H1 (cell line): ENCODE results near the gene HDAC10. TPM values are rescaled to one million over a fixed set of nuclear protein-coding genes. Genes with fewer than 3 reads are reported as not detected.

Experiments
- CTCF ChIA-PET: fragments of 300-600 bp; sonication (Branson Sonifier 250); formaldehyde crosslinking; loops from one replicate; lab custom pipeline; 2021; ENCODE audit not compliant: partially characterized antibody; lab: Charles Lee
- POLR2A ChIA-PET: fragments of 300-600 bp; sonication (Branson Sonifier 250); formaldehyde crosslinking; loops from one replicate; lab custom pipeline; 2021; ENCODE audit warnings: inconsistent platforms; ENCODE audit not compliant: partially characterized antibody; lab: Charles Lee
- DNase-seq, 2 experiments: peaks; one replicate each; pipeline versions ENCODE4 v3.0.0 to v3.0.0-alpha.2; 2010 to 2022; ENCODE audit warnings: low spot score in 2 of 2, low read depth in 1 of 2, mixed read lengths in 1 of 2
- FAIRE-seq: peaks from 2 replicates; lab custom pipeline; 2011; peaks lifted over from hg19 to GRCh38; lab: Jason Lieb, UNC
- H2AFZ ChIP-seq: 2 replicates; pipeline ENCODE4 v1.8.1; 2012; ENCODE audit warnings: low read length, inconsistent platforms
- H2AK5ac ChIP-seq: 2 replicates; pipeline ENCODE4 v1.6.1; 2013; ENCODE audit warnings: low read depth, low read length
- H2BK120ac ChIP-seq: replicated peaks from 2 replicates; pipeline ENCODE3; 2013; ENCODE audit warnings: low read depth, low read length, inconsistent platforms
- H2BK12ac ChIP-seq: 2 replicates; pipeline ENCODE4 v1.6.1; 2013; ENCODE audit warnings: low read depth, low read length
- H2BK15ac ChIP-seq: 2 replicates; pipeline ENCODE4 v1.6.1; 2013; ENCODE audit warnings: low read length
- H2BK20ac ChIP-seq: 2 replicates; pipeline ENCODE4 v1.6.1; 2013; ENCODE audit warnings: low read length
- H2BK5ac ChIP-seq: 2 replicates; pipeline ENCODE4 v1.6.1; 2013; ENCODE audit warnings: low read depth, low read length
- H3K14ac ChIP-seq: 2 replicates; pipeline ENCODE4 v1.6.1; 2013; ENCODE audit warnings: inconsistent platforms; ENCODE audit not compliant: insufficient read length
- H3K18ac ChIP-seq: 2 replicates; pipeline ENCODE4 v1.6.1; 2013; ENCODE audit warnings: low read length; ENCODE audit errors: extremely low read depth
- H3K23ac ChIP-seq: 2 replicates; pipeline ENCODE4 v1.6.1; 2013; ENCODE audit warnings: inconsistent platforms; ENCODE audit not compliant: insufficient read length
- H3K23me2 ChIP-seq: 2 replicates; pipeline ENCODE4 v1.6.1; 2013; ENCODE audit warnings: low read depth, low read length
- H3K27ac ChIP-seq: 2 replicates; pipeline ENCODE4 v1.6.1; 2011; ENCODE audit warnings: low read depth, low read length, inconsistent platforms
- H3K27me3 ChIP-seq, 4 experiments: replicated peaks in 1 of 4; 1 replicate in 1 of 4; 2 replicates in 3 of 4; pipeline versions ENCODE4 v1.6.1 to v1.8.1; 2011 to 2013; ENCODE audit warnings: low read length in 3 of 4, mild to moderate bottlenecking in 3 of 4, inconsistent platforms in 2 of 4, mixed read lengths in 2 of 4, moderate library complexity in 1 of 4; ENCODE audit not compliant: control insufficient read depth in 3 of 4, insufficient read depth in 3 of 4; ENCODE audit errors: extremely low read depth in 1 of 4
- H3K36me3 ChIP-seq, 4 experiments: 2 replicates each; pipeline versions ENCODE4 v1.6.1 to v1.8.1; 2011 to 2013; ENCODE audit warnings: mild to moderate bottlenecking in 4 of 4, low read length in 3 of 4, moderate library complexity in 2 of 4, control low read depth in 1 of 4, inconsistent platforms in 1 of 4; ENCODE audit not compliant: insufficient read depth in 4 of 4, control insufficient read depth in 2 of 4
- H3K4ac ChIP-seq: replicated peaks from 2 replicates; pipeline ENCODE3; 2013; ENCODE audit warnings: low read length, low read depth, mixed read lengths, inconsistent platforms; ENCODE audit not compliant: insufficient read length
- H3K4me1 ChIP-seq, 4 experiments: replicated peaks in 1 of 4; 1 replicate in 1 of 4; 2 replicates in 3 of 4; pipeline versions ENCODE4 v1.6.1 to v1.8.1; 2011 to 2013; ENCODE audit warnings: low read length in 3 of 4, inconsistent platforms in 2 of 4, mixed read lengths in 1 of 4; ENCODE audit not compliant: insufficient read depth in 4 of 4, control insufficient read depth in 3 of 4
- H3K4me2 ChIP-seq, 2 experiments: 2 replicates each; pipeline versions ENCODE4 v1.6.1 to v1.8.1; 2011 to 2013; ENCODE audit warnings: low read depth in 2 of 2, low read length in 2 of 2, control low read depth in 1 of 2, inconsistent platforms in 1 of 2, mild to moderate bottlenecking in 1 of 2; ENCODE audit not compliant: insufficient read depth in 1 of 2
- H3K4me3 ChIP-seq, 4 experiments: fragments of 200-600, 300-600 bp in 1 of 4; sonication (generic), shearing (Covaris generic), sonication (Bioruptor Twin) in 1 of 4; 2 replicates each; pipeline versions ENCODE4 v1.5.1 to v1.8.1; 2011 to 2016; ENCODE audit warnings: low read length in 4 of 4, low read depth in 3 of 4, control low read depth in 2 of 4, inconsistent platforms in 2 of 4, mild to moderate bottlenecking in 2 of 4, mixed read lengths in 1 of 4, moderate library complexity in 1 of 4; ENCODE audit not compliant: insufficient read depth in 2 of 4; ENCODE audit errors: extremely low read depth in 1 of 4
- H3K56ac ChIP-seq: replicated peaks from 2 replicates; pipeline ENCODE3; 2013; ENCODE audit warnings: low read depth, mild to moderate bottlenecking, mixed read lengths, low read length, inconsistent platforms; ENCODE audit not compliant: insufficient read length
- H3K79me1 ChIP-seq: 2 replicates; pipeline ENCODE4 v1.6.1; 2013; ENCODE audit warnings: low read depth, low read length, control low read depth
- H3K79me2 ChIP-seq, 2 experiments: 2 replicates each; pipeline versions ENCODE4 v1.6.1 to v1.8.1; 2012 to 2013; ENCODE audit warnings: low read length in 2 of 2, mild to moderate bottlenecking in 2 of 2, inconsistent platforms in 1 of 2; ENCODE audit not compliant: insufficient read depth in 2 of 2, control insufficient read depth in 1 of 2
- H3K9ac ChIP-seq, 4 experiments: replicated peaks in 1 of 4; 1 replicate in 1 of 4; 2 replicates in 3 of 4; pipeline versions ENCODE4 v1.6.1 to v1.8.1; 2011 to 2013; ENCODE audit warnings: low read depth in 3 of 4, low read length in 3 of 4, control low read depth in 2 of 4, mild to moderate bottlenecking in 2 of 4, moderate library complexity in 2 of 4, inconsistent platforms in 1 of 4; ENCODE audit errors: extremely low read depth in 1 of 4
- H3K9me3 ChIP-seq, 2 experiments: 2 replicates each; pipeline versions ENCODE4 v1.6.1 to v1.8.1; 2012 to 2013; ENCODE audit warnings: mild to moderate bottlenecking in 2 of 2, moderate library complexity in 2 of 2, control low read depth in 1 of 2, inconsistent platforms in 1 of 2, low read depth in 1 of 2, low read length in 1 of 2, mixed read lengths in 1 of 2; ENCODE audit not compliant: insufficient read depth in 2 of 2
- H4K20me1 ChIP-seq, 2 experiments: replicated peaks in 1 of 2; 2 replicates each; pipeline versions ENCODE3 to v1.8.1; 2011 to 2013; ENCODE audit warnings: inconsistent platforms in 2 of 2, low read length in 2 of 2, mild to moderate bottlenecking in 1 of 2; ENCODE audit not compliant: insufficient read depth in 2 of 2, control insufficient read depth in 1 of 2
- H4K5ac ChIP-seq: 2 replicates; pipeline ENCODE4 v1.6.1; 2013; ENCODE audit warnings: low read length, low read depth, mixed read lengths, inconsistent platforms; ENCODE audit not compliant: insufficient read length
- H4K8ac ChIP-seq: 2 replicates; pipeline ENCODE4 v1.8.0; 2013; ENCODE audit warnings: mild to moderate bottlenecking, moderate library complexity, low read length, inconsistent platforms; ENCODE audit not compliant: insufficient read depth; ENCODE audit errors: extremely low read depth
- H4K91ac ChIP-seq: replicated peaks from 2 replicates; pipeline ENCODE3; 2013; ENCODE audit warnings: low read length, mixed read lengths, inconsistent platforms; ENCODE audit not compliant: insufficient read length
- CREB1 ChIP-seq: IDR thresholded peaks from 2 replicates; pipeline ENCODE4 v1.6.1; 2012; ENCODE audit warnings: inconsistent platforms
- GABPA ChIP-seq: IDR thresholded peaks from 2 replicates; pipeline ENCODE4 v1.6.1; 2011; ENCODE audit warnings: mild to moderate bottlenecking, low read length, moderate library complexity, borderline replicate concordance; ENCODE audit not compliant: insufficient read depth
- JUND ChIP-seq: IDR thresholded peaks from 2 replicates; pipeline ENCODE4 v1.6.1; 2011; ENCODE audit warnings: mild to moderate bottlenecking, improper control_type of control experiment, low read length
- MAFK ChIP-seq: IDR thresholded peaks from 2 replicates; pipeline ENCODE4 v1.6.1; 2012; ENCODE audit warnings: low read depth, mild to moderate bottlenecking, improper control_type of control experiment, low read length
- NANOG ChIP-seq: IDR thresholded peaks from 2 replicates; pipeline ENCODE4 v1.6.1; 2011; ENCODE audit warnings: low read length, low read depth, mild to moderate bottlenecking, inconsistent platforms; ENCODE audit not compliant: insufficient read depth, poor library complexity, severe bottlenecking
- NRF1 ChIP-seq: IDR thresholded peaks from 2 replicates; pipeline ENCODE4 v1.6.1; 2011; ENCODE audit warnings: mild to moderate bottlenecking, low read depth, low read length, improper control_type of control experiment
- RAD21 ChIP-seq, 2 experiments: IDR thresholded peaks in 1 of 2; conservative IDR thresholded peaks in 1 of 2; 2 replicates each; pipeline ENCODE4 v1.6.1; 2011; ENCODE audit warnings: low read depth in 2 of 2, low read length in 2 of 2, improper control_type of control experiment in 1 of 2, inconsistent platforms in 1 of 2, mild to moderate bottlenecking in 1 of 2, moderate library complexity in 1 of 2
- RNF2 ChIP-seq: fragments of 200-900, 300-1000 bp; sonication (generic); IDR thresholded peaks from 2 replicates; pipeline ENCODE4 v1.7.1; 2016; ENCODE audit warnings: borderline replicate concordance, low read depth, mild to moderate bottlenecking, antibody characterized with exemption, low read length; ENCODE audit not compliant: poor library complexity, severe bottlenecking; ENCODE audit errors: missing control alignments
- SP1 ChIP-seq: IDR thresholded peaks from 2 replicates; pipeline ENCODE4 v1.6.1; 2011; ENCODE audit warnings: low read depth, low read length
- TAF1 ChIP-seq: IDR thresholded peaks from 2 replicates; pipeline ENCODE4 v1.6.1; 2011; ENCODE audit warnings: mild to moderate bottlenecking, low read depth, low read length
- USF2 ChIP-seq: IDR thresholded peaks from 2 replicates; pipeline ENCODE4 v1.6.1; 2011; ENCODE audit warnings: low read length, improper control_type of control experiment
- WGBS, 2 experiments: shearing (Covaris generic) in 1 of 2; methylation state at CpG; one replicate each; pipeline versions ENCODE4 v1.1.6 to v1.1.7; 2013 to 2015; ENCODE audit warnings: low lambda C conversion rate in 2 of 2, mixed read lengths in 2 of 2, inconsistent platforms in 1 of 2, low coverage in 1 of 2, missing lambda C conversion rate in 1 of 2; ENCODE audit not compliant: insufficient replicate concordance in 2 of 2, insufficient coverage in 1 of 2, insufficient read length in 1 of 2; ENCODE audit errors: extremely low coverage in 1 of 2, missing lambda C conversion rate in 1 of 2; 5-methylcytosine and 5-hydroxymethylcytosine counted together
- polyA plus RNA-seq, 7 experiments: library from polyadenylated mRNA; depleted of rRNA in 3 of 7; stranded (reverse) in 5 of 7; unstranded in 2 of 7; fragments of >200 nt in 5 of 7; fragments of 200-250 nt in 2 of 7; gene quantifications; 1 replicate in 5 of 7; 2 replicates in 1 of 7; 4 replicates in 1 of 7; pipeline versions ENCODE4 v1.2.1 to v1.2.3, GENCODE V29; 2011 to 2013; ENCODE audit warnings: missing spikeins in 2 of 7, mixed read lengths in 2 of 7
- total RNA-seq: library from RNA; stranded (reverse); fragmentation: NEBNext Ultra II Directional; extraction: Animal tissue kit (Norgen Biotek cat#: 25700); gene quantifications from 2 replicates; pipeline ENCODE4 v1.2.1, GENCODE V29; 2021

Gene HDAC10
- total and polyA plus RNA-seq, 2 of the 8 experiments (the other 6 are each of a cell fraction or from before 2014, with no cell fraction given), result 11.2 to 26.4 TPM

- no peak overlapping the region for H2BK120ac ChIP-seq
- H3K4me1 ChIP-seq, result peaks cover 0 to 11% (median 2%) of the 10 kb centered on the region in 4 experiments; a peak in 3 of 7 replicates
- no peak overlapping the region for H3K18ac ChIP-seq
- H3K79me1 ChIP-seq, result peaks cover 1% of the 10 kb centered on the region; the same call in 1 of the 2 replicates
- peaks cover 8 to 48% (median 32%) of the 10 kb centered on the region in 4 experiments for H3K36me3 ChIP-seq
- no peak for FAIRE-seq
- H3K4me2 ChIP-seq, result no peak overlapping the region
- no peak overlapping the region for H2AK5ac ChIP-seq
- no peak overlapping the region for H4K5ac ChIP-seq
- peaks cover 9 to 30% of the 10 kb centered on the region in 2 experiments for H4K20me1 ChIP-seq
- ChIA-PET CTCF (interaction anchor here (0.7 kb wide), 1 partner anchor 60 kb away, joined by 3 read pairs; no protein-coding TSS in a partner anchor), POLR2A (interaction anchor here (0.6 to 2.8 kb wide), 4 partner anchors 8 to 125 kb away, joined by 3 to 10 read pairs (median 5); no protein-coding TSS in a partner anchor)
- H2BK5ac ChIP-seq, result no peak overlapping the region
- no peak overlapping the region for H2BK20ac ChIP-seq
- no peaks in the 10 kb centered on the region for H3K27me3 ChIP-seq
- no peak overlapping the region for H3K4ac ChIP-seq
- no peak overlapping the region for H2BK15ac ChIP-seq
- H3K23ac ChIP-seq, result no peak overlapping the region
- H3K4me3 ChIP-seq, result no peak overlapping the region
- peaks cover 0 to 11% of the 10 kb centered on the region in 2 experiments; a peak in 1 of 4 replicates for H3K79me2 ChIP-seq
- H4K8ac ChIP-seq, result no peak overlapping the region
- no peak overlapping the region for H3K14ac ChIP-seq
- no peaks in the 10 kb centered on the region for H3K23me2 ChIP-seq
- WGBS, 2 experiments, result 94% methylated on average over 15 of the region's 15 CpGs; no CpG with 5 or more reads in 1 of the 2 experiments
- no peaks in the 10 kb centered on the region; a peak in 1 of 4 replicates for H3K9me3 ChIP-seq
- no peak overlapping the region for H4K91ac ChIP-seq
- H3K27ac ChIP-seq, result no peak overlapping the region
- H2BK12ac ChIP-seq, result no peak overlapping the region
- H3K9ac ChIP-seq, result no peak overlapping the region
- H2AFZ ChIP-seq, result no peak overlapping the region
- no peak overlapping the region for H3K56ac ChIP-seq
- no peak for DNase-seq
- no peak for TF ChIP-seq NANOG
- no peak for TF ChIP-seq JUND
- TF ChIP-seq CREB1, result no peak
- TF ChIP-seq USF2, result no peak
- no peak for TF ChIP-seq RNF2
- no peak for TF ChIP-seq MAFK
- no peak for TF ChIP-seq GABPA
- TF ChIP-seq SP1, result no peak
- no peak for TF ChIP-seq NRF1
- no peak for TF ChIP-seq TAF1
- no peak for TF ChIP-seq RAD21 (IDR thresholded peaks at IDR 0.05 in 1 of 2, conservative IDR thresholded peaks at IDR 0.05 in 1 of 2; ENCODE audit: low read depth in 2 of 2, low read length in 2 of 2)
Measured at GRCh38 chr22:50216055-50216683, 34.9 kb downstream of the HDAC10 start.
